Liver (tissue), 9 donors: ENCODE data around the gene KMT5B. TPM values are rescaled to one million over a fixed set of nuclear protein-coding genes. Genes with fewer than 3 reads are reported as not detected.

Experiments used
- DNase-seq: peaks from one replicate; pipeline ENCODE4 v3.0.0-alpha.2; 2017; ENCODE audit warnings: low spot score
- H3K27ac ChIP-seq, 2 donors: one replicate each; pipeline ENCODE4 v1.7.0; 2013; ENCODE audit warnings: inconsistent platforms in 2 of 2, low read length in 2 of 2, control low read depth in 1 of 2, low read depth in 1 of 2, mild to moderate bottlenecking in 1 of 2
- H3K27me3 ChIP-seq, 4 donors: one replicate each; pipeline versions ENCODE4 v1.6.1 to v1.7.0; 2013; ENCODE audit warnings: low read length in 3 of 4, inconsistent platforms in 1 of 4, mild to moderate bottlenecking in 1 of 4, moderate library complexity in 1 of 4; ENCODE audit not compliant: control insufficient read depth in 4 of 4, insufficient read depth in 4 of 4
- H3K36me3 ChIP-seq, 4 donors: one replicate each; pipeline versions ENCODE4 v1.6.1 to v1.7.0; 2013; ENCODE audit warnings: low read length in 3 of 4, mild to moderate bottlenecking in 3 of 4, low read depth in 1 of 4, moderate library complexity in 1 of 4; ENCODE audit not compliant: control insufficient read depth in 4 of 4, insufficient read depth in 3 of 4
- H3K4me1 ChIP-seq, 4 donors: one replicate each; pipeline versions ENCODE4 v1.6.1 to v1.7.0; 2013; ENCODE audit warnings: low read length in 3 of 4, mild to moderate bottlenecking in 3 of 4, moderate library complexity in 1 of 4; ENCODE audit not compliant: control insufficient read depth in 4 of 4, insufficient read depth in 4 of 4
- H3K4me3 ChIP-seq, 3 donors: one replicate each; pipeline versions ENCODE4 v1.6.1 to v1.7.0; 2013; ENCODE audit warnings: low read length in 3 of 3, control low read depth in 1 of 3, low read depth in 1 of 3, mild to moderate bottlenecking in 1 of 3
- H3K9ac ChIP-seq, 2 donors: one replicate each; pipeline ENCODE4 v1.7.0; 2013; ENCODE audit warnings: low read length in 2 of 2, mild to moderate bottlenecking in 2 of 2, moderate library complexity in 2 of 2, control low read depth in 1 of 2, low read depth in 1 of 2
- H3K9me3 ChIP-seq, 4 donors: one replicate each; pipeline versions ENCODE4 v1.6.1 to v1.7.0; 2013; ENCODE audit warnings: low read length in 3 of 4; ENCODE audit not compliant: control insufficient read depth in 4 of 4
- CTCF ChIP-seq: fragments of 150-350 bp; IDR thresholded peaks from 2 replicates; pipeline ENCODE4 v1.5.1; 2017; ENCODE audit warnings: improper control_type of control experiment, low read depth, low read length; ENCODE audit not compliant: missing input control
- EGR1 ChIP-seq, 2 donors: IDR thresholded peaks; 2 replicates each; pipeline ENCODE4 v1.6.1; 2016 to 2018; ENCODE audit warnings: antibody characterized with exemption in 2 of 2, low read depth in 2 of 2
- FOXA1 ChIP-seq: IDR thresholded peaks from 2 replicates; pipeline ENCODE4 v1.6.1; 2016; ENCODE audit warnings: antibody characterized with exemption
- FOXA2 ChIP-seq: IDR thresholded peaks from 2 replicates; pipeline ENCODE4 v1.6.1; 2016; ENCODE audit warnings: antibody characterized with exemption
- GABPA ChIP-seq, 2 donors: IDR thresholded peaks in 1 of 2; conservative IDR thresholded peaks in 1 of 2; 2 replicates each; pipeline ENCODE4 v1.6.1; 2016; ENCODE audit warnings: antibody characterized with exemption in 2 of 2, mild to moderate bottlenecking in 1 of 2, moderate library complexity in 1 of 2
- HNF4A ChIP-seq, 2 donors: conservative IDR thresholded peaks; 2 replicates each; pipeline ENCODE4 v1.6.1; 2016; ENCODE audit warnings: antibody characterized with exemption in 2 of 2, mild to moderate bottlenecking in 2 of 2
- HNF4G ChIP-seq: IDR thresholded peaks from 2 replicates; pipeline ENCODE4 v1.6.1; 2016; ENCODE audit warnings: antibody characterized with exemption
- JUND ChIP-seq, 2 donors: IDR thresholded peaks; 2 replicates each; pipeline ENCODE4 v1.6.1; 2016; ENCODE audit warnings: antibody characterized with exemption in 2 of 2
- NR2F2 ChIP-seq: IDR thresholded peaks from 2 replicates; pipeline ENCODE4 v1.6.1; 2016; ENCODE audit warnings: antibody characterized with exemption
- RAD21 ChIP-seq, 2 donors: IDR thresholded peaks; 2 replicates each; pipeline ENCODE4 v1.6.1; 2016; ENCODE audit warnings: antibody characterized with exemption in 2 of 2, mild to moderate bottlenecking in 2 of 2
- RXRA ChIP-seq, 2 donors: IDR thresholded peaks; 2 replicates each; pipeline ENCODE4 v1.6.1; 2017 to 2018; ENCODE audit warnings: antibody characterized with exemption in 2 of 2, mild to moderate bottlenecking in 1 of 2
- SP1 ChIP-seq: IDR thresholded peaks from 2 replicates; pipeline ENCODE4 v1.6.1; 2018; ENCODE audit warnings: antibody characterized with exemption, mild to moderate bottlenecking
- TAF1 ChIP-seq: conservative IDR thresholded peaks from 2 replicates; pipeline ENCODE4 v1.6.1; 2016; ENCODE audit warnings: antibody characterized with exemption, mild to moderate bottlenecking
- YY1 ChIP-seq: IDR thresholded peaks from 2 replicates; pipeline ENCODE4 v1.6.1; 2016; ENCODE audit warnings: antibody characterized with exemption, mild to moderate bottlenecking
- WGBS: extraction: QIAGEN DNeasy Blood & Tissue Kit; methylation state at CpG from one replicate; pipeline ENCODE4 v1.1.7; 2013; 5-methylcytosine and 5-hydroxymethylcytosine counted together
- polyA plus RNA-seq, 2 donors: library from polyadenylated mRNA; stranded (reverse) in 1 of 2; unstranded in 1 of 2; fragments of 200-250 nt in 1 of 2; fragments of >200 nt in 1 of 2; fragmentation: Nextera tagmentation in 1 of 2; extraction: Ambion mirVana in 1 of 2; gene quantifications; one replicate each; pipeline versions ENCODE4 v1.2.1 to v1.2.3, GENCODE V29; 2013 to 2015
- total RNA-seq, 2 donors: library from RNA; depleted of rRNA; stranded (reverse); fragments of >200 nt; gene quantifications; one replicate each; pipeline ENCODE4 v1.2.3, GENCODE V29; 2014
- TF ChIP-seq, protein P1 (sequence below): IDR thresholded peaks from 2 replicates; pipeline ENCODE4 v1.6.1; 2016; ENCODE audit warnings: antibody characterized with exemption
- TF ChIP-seq, protein P2 (sequence below): IDR thresholded peaks from 2 replicates; pipeline ENCODE4 v1.6.1; 2016; ENCODE audit warnings: antibody characterized with exemption, mild to moderate bottlenecking
- TF ChIP-seq, protein P3 (sequence below): IDR thresholded peaks from 2 replicates; pipeline ENCODE4 v1.6.1; 2016; ENCODE audit warnings: antibody characterized with exemption
- TF ChIP-seq, protein P4 (sequence below): IDR thresholded peaks from 2 replicates; pipeline ENCODE4 v1.6.1; 2016; ENCODE audit warnings: antibody characterized with exemption
- donor health status: healthy.
- donor health status: healthy.
- donor health status: healthy.
- donor health status: healthy.
- donor health status: healthy.

Gene KMT5B
- total and polyA plus RNA-seq, 4 donors, result 8.7 to 33.8 (median 14.8) TPM

GRCh38 chr11:68146010-68146540 lies 67.0 kb downstream of the KMT5B start:
- H3K4me3 ChIP-seq, result no peak overlapping the region
- WGBS, result 9% methylated on average over 15 of the region's 15 CpGs
- no peaks in the 10 kb centered on the region for H3K9me3 ChIP-seq
- H3K36me3 ChIP-seq, result no peaks in the 10 kb centered on the region
- peak; percentile 61 for DNase-seq
- peak overlapping the region in 1 of 2 donors; percentile 54 for H3K9ac ChIP-seq
- H3K27ac ChIP-seq, result peak overlapping the region; percentile 88 to 98
- TF ChIP-seq YY1 (peak; percentile 81), HNF4A (conservative IDR thresholded peaks at IDR 0.05) (peak; percentile 71 to 79), RAD21 (IDR thresholded peaks at IDR 0.05) (peak; percentile 29 to 49), GABPA (IDR thresholded peaks at IDR 0.05 in 1 of 2, conservative IDR thresholded peaks at IDR 0.05 in 1 of 2) (peak in 1 of 2 donors; percentile 52), EGR1 (IDR thresholded peaks at IDR 0.05; ENCODE audit: low read depth in 2 of 2) (peak in 1 of 2 donors; percentile 68), TAF1 (no peak), FOXA1 (no peak), SP1 (peak; percentile 88), FOXA2 (peak; percentile 9), NR2F2 (peak; percentile 77), HNF4G (no peak), RXRA (IDR thresholded peaks at IDR 0.05) (peak; percentile 93 to 94), JUND (IDR thresholded peaks at IDR 0.05) (peak; percentile 41 to 76), CTCF (no peak)
- TF ChIP-seq, protein P1, sequence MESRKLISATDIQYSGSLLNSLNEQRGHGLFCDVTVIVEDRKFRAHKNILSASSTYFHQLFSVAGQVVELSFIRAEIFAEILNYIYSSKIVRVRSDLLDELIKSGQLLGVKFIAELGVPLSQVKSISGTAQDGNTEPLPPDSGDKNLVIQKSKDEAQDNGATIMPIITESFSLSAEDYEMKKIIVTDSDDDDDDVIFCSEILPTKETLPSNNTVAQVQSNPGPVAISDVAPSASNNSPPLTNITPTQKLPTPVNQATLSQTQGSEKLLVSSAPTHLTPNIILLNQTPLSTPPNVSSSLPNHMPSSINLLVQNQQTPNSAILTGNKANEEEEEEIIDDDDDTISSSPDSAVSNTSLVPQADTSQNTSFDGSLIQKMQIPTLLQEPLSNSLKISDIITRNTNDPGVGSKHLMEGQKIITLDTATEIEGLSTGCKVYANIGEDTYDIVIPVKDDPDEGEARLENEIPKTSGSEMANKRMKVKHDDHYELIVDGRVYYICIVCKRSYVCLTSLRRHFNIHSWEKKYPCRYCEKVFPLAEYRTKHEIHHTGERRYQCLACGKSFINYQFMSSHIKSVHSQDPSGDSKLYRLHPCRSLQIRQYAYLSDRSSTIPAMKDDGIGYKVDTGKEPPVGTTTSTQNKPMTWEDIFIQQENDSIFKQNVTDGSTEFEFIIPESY, result peak; percentile 68
- TF ChIP-seq, protein P2, sequence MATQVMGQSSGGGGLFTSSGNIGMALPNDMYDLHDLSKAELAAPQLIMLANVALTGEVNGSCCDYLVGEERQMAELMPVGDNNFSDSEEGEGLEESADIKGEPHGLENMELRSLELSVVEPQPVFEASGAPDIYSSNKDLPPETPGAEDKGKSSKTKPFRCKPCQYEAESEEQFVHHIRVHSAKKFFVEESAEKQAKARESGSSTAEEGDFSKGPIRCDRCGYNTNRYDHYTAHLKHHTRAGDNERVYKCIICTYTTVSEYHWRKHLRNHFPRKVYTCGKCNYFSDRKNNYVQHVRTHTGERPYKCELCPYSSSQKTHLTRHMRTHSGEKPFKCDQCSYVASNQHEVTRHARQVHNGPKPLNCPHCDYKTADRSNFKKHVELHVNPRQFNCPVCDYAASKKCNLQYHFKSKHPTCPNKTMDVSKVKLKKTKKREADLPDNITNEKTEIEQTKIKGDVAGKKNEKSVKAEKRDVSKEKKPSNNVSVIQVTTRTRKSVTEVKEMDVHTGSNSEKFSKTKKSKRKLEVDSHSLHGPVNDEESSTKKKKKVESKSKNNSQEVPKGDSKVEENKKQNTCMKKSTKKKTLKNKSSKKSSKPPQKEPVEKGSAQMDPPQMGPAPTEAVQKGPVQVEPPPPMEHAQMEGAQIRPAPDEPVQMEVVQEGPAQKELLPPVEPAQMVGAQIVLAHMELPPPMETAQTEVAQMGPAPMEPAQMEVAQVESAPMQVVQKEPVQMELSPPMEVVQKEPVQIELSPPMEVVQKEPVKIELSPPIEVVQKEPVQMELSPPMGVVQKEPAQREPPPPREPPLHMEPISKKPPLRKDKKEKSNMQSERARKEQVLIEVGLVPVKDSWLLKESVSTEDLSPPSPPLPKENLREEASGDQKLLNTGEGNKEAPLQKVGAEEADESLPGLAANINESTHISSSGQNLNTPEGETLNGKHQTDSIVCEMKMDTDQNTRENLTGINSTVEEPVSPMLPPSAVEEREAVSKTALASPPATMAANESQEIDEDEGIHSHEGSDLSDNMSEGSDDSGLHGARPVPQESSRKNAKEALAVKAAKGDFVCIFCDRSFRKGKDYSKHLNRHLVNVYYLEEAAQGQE, result peak; percentile 38
- TF ChIP-seq, protein P3, sequence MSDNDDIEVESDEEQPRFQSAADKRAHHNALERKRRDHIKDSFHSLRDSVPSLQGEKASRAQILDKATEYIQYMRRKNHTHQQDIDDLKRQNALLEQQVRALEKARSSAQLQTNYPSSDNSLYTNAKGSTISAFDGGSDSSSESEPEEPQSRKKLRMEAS, result peak; percentile 92
- TF ChIP-seq, protein P4, sequence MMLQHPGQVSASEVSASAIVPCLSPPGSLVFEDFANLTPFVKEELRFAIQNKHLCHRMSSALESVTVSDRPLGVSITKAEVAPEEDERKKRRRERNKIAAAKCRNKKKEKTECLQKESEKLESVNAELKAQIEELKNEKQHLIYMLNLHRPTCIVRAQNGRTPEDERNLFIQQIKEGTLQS, result no peak
- H3K27me3 ChIP-seq, result no peaks in the 10 kb centered on the region
- H3K4me1 ChIP-seq, result peaks cover 23 to 54% (median 41%) of the 10 kb centered on the region in 4 donors
